ENCODE measurements around the gene UEVLD.

The UEVLD gene

DNA sequence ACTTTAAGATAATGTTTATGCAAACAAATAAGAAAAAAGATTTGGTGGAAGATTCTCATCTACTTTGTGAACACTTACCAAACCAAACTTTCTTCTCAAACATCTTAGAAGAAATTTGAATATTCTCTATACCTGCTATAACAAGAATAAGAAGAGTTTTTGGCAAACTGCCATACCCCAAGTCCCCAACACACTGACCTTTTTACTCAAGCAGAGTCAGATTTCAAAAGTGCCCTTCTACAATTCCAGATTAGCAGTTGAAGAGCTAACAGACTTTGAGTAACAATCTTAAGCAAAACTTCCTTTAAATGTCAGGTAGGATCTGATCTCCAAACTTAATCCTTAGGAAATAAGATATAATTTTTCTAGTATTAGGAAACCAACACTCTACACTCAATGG, 95.6 kb downstream of the UEVLD start:
- no peak overlapping the region for H3K4me3 ChIP-seq (ENCODE audit: low read length, poor library complexity, severe bottlenecking)
- no peak for TF ChIP-seq EZH2phosphoT487 (IDR thresholded peaks at IDR 0.05; ENCODE audit: borderline replicate concordance)
- TF ChIP-seq, protein P1, sequence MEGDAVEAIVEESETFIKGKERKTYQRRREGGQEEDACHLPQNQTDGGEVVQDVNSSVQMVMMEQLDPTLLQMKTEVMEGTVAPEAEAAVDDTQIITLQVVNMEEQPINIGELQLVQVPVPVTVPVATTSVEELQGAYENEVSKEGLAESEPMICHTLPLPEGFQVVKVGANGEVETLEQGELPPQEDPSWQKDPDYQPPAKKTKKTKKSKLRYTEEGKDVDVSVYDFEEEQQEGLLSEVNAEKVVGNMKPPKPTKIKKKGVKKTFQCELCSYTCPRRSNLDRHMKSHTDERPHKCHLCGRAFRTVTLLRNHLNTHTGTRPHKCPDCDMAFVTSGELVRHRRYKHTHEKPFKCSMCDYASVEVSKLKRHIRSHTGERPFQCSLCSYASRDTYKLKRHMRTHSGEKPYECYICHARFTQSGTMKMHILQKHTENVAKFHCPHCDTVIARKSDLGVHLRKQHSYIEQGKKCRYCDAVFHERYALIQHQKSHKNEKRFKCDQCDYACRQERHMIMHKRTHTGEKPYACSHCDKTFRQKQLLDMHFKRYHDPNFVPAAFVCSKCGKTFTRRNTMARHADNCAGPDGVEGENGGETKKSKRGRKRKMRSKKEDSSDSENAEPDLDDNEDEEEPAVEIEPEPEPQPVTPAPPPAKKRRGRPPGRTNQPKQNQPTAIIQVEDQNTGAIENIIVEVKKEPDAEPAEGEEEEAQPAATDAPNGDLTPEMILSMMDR (conservative IDR thresholded peaks at IDR 0.05; ENCODE audit: low read length), result no peak
- no peaks in the 10 kb centered on the region for H4K20me1 ChIP-seq (ENCODE audit: insufficient read depth, low read length, poor library complexity, severe bottlenecking)
- no peak overlapping the region for H3K4me2 ChIP-seq (ENCODE audit: low read depth, low read length, poor library complexity, severe bottlenecking)
- peaks cover 50% of the 10 kb centered on the region; the same call in 1 of the 2 replicates for H3K36me3 ChIP-seq (ENCODE audit: insufficient read depth, low read length)
- no peaks in the 10 kb centered on the region for H3K27me3 ChIP-seq (ENCODE audit: insufficient read depth, low read length, poor library complexity, severe bottlenecking)
- H3K9me2 ChIP-seq (replicated peaks; ENCODE audit: low read depth, low read length), result no peaks in the 10 kb centered on the region
- H3F3A ChIP-seq (ENCODE audit: low read depth), result no peaks in the 10 kb centered on the region
- H3K79me2 ChIP-seq (ENCODE audit: insufficient read depth, low read length), result no peaks in the 10 kb centered on the region
- no peak overlapping the region for H2AFZ ChIP-seq (ENCODE audit: low read length)
- no peaks in the 10 kb centered on the region for H3K4me1 ChIP-seq (ENCODE audit: insufficient read depth, low read length, poor library complexity, severe bottlenecking)
- H3K9me3 ChIP-seq (ENCODE audit: insufficient read depth, low read depth, low read length), result no peaks in the 10 kb centered on the region
- H3K9ac ChIP-seq (ENCODE audit: low read depth, low read length, poor library complexity, severe bottlenecking), result no peak overlapping the region

DNA sequence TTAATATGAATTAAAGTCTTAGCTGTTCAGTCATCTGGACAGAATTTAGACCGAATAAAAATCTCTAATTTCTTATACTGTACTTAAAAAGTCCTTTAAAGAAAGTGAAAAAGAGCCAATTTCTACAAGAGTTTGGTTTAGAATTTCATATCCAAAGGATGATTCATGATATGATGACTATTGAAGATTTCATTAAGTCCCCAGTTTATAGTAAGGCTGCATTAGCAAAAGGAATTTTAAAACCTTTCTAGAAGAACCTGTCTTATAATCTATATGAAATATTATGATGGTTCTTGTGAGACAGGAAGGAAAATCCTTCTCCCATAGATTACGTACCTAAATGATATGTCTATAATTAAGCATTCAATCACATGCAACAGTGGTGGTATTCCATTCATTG, 96.6 kb downstream of the UEVLD start:
- Histone ChIP-seq H3K9me3 (ENCODE audit: insufficient read depth, low read depth, low read length) (no peaks in the 10 kb centered on the region), H3K4me1 (ENCODE audit: insufficient read depth, low read length, poor library complexity, severe bottlenecking) (no peaks in the 10 kb centered on the region), H4K20me1 (ENCODE audit: insufficient read depth, low read length, poor library complexity, severe bottlenecking) (no peaks in the 10 kb centered on the region), H3F3A (ENCODE audit: low read depth) (no peaks in the 10 kb centered on the region), H3K9ac (ENCODE audit: low read depth, low read length, poor library complexity, severe bottlenecking) (no peak overlapping the region), H3K9me2 (replicated peaks; ENCODE audit: low read depth, low read length) (no peaks in the 10 kb centered on the region), H3K27me3 (ENCODE audit: insufficient read depth, low read length, poor library complexity, severe bottlenecking) (no peaks in the 10 kb centered on the region), H3K4me3 (ENCODE audit: low read length, poor library complexity, severe bottlenecking) (no peak overlapping the region), H3K79me2 (ENCODE audit: insufficient read depth, low read length) (no peaks in the 10 kb centered on the region), H3K36me3 (ENCODE audit: insufficient read depth, low read length) (peaks cover 47% of the 10 kb centered on the region; the same call in 1 of the 2 replicates), H3K4me2 (ENCODE audit: low read depth, low read length, poor library complexity, severe bottlenecking) (no peak overlapping the region), H2AFZ (ENCODE audit: low read length) (no peak overlapping the region)
- TF ChIP-seq, protein P1 (conservative IDR thresholded peaks at IDR 0.05; ENCODE audit: low read length), result no peak
- TF ChIP-seq EZH2phosphoT487 (IDR thresholded peaks at IDR 0.05; ENCODE audit: borderline replicate concordance), result no peak

DNA sequence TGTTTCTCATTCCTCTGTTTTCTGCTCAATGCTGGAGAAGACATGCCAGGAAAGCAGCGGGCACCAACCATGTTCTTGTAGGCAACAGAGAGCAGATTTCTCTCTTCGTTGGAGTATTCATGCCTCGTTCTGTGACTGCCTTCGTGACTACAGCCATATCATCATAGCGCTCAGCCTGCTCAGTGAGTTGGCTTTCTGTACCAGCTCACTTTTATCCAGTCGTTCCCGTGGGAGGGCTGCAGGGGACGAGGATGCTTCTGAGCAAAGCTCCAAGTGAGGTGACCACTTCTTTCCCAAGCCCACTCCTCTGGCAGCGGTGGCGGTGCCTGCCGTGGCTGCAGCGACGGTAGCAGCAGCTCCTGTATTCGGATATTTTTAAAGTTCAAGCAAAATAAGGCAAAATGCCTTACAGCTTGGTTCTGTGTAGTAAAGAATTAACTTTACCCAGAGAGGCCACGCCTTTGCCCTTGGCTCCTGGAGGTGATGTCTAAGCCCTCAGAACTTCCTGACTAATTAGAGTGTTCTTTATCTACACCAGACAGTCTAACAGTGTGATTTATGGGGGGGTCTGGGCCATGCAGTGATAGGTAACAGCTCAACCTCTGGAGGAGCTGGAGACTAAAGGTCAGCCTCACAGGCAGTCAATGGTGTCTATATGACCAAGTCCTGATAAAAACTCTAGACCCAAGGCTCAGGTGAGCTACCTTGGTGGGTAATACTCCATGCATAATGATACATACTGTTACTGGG, 97.6 kb downstream of the UEVLD start:
- no peaks in the 10 kb centered on the region for H3K79me2 ChIP-seq (ENCODE audit: insufficient read depth, low read length)
- H2AFZ ChIP-seq (ENCODE audit: low read length), result no peak overlapping the region
- H3K36me3 ChIP-seq (ENCODE audit: insufficient read depth, low read length), result peaks cover 42% of the 10 kb centered on the region; the same call in 1 of the 2 replicates
- no peak overlapping the region for H3K4me3 ChIP-seq (ENCODE audit: low read length, poor library complexity, severe bottlenecking)
- H3K9me3 ChIP-seq (ENCODE audit: insufficient read depth, low read depth, low read length), result no peaks in the 10 kb centered on the region
- H3K9ac ChIP-seq (ENCODE audit: low read depth, low read length, poor library complexity, severe bottlenecking), result no peak overlapping the region
- no peaks in the 10 kb centered on the region for H3K4me1 ChIP-seq (ENCODE audit: insufficient read depth, low read length, poor library complexity, severe bottlenecking)
- H3K4me2 ChIP-seq (ENCODE audit: low read depth, low read length, poor library complexity, severe bottlenecking), result no peak overlapping the region
- H3K9me2 ChIP-seq (replicated peaks; ENCODE audit: low read depth, low read length), result no peaks in the 10 kb centered on the region
- no peaks in the 10 kb centered on the region for H3F3A ChIP-seq (ENCODE audit: low read depth)
- no peaks in the 10 kb centered on the region for H4K20me1 ChIP-seq (ENCODE audit: insufficient read depth, low read length, poor library complexity, severe bottlenecking)
- no peak for TF ChIP-seq EZH2phosphoT487 (IDR thresholded peaks at IDR 0.05; ENCODE audit: borderline replicate concordance)
- TF ChIP-seq, protein P1 (conservative IDR thresholded peaks at IDR 0.05; ENCODE audit: low read length), result no peak
- no peaks in the 10 kb centered on the region for H3K27me3 ChIP-seq (ENCODE audit: insufficient read depth, low read length, poor library complexity, severe bottlenecking)

All from Loucy (cell line).